PC-3 (cell line): Measurements from ENCODE around the gene METAP1D. TPM values are rescaled to one million over a fixed set of nuclear protein-coding genes. Genes with fewer than 3 reads are reported as not detected.

ENCODE experiments used
- ATAC-seq: fragments of 200-7000 bp; cut with Tn5 transposase; 2 replicates; pipeline ENCODE4 v1.9.1; 2020; ENCODE audit warnings: mild to moderate bottlenecking, moderate library complexity
- BruUV-seq: library from RNA; stranded (reverse); fragments of 400-500 nt; replicated peaks from 2 replicates; lab custom pipeline; 2021; lab: Mats Ljungman, UMichigan
- CTCF ChIA-PET: fragments of 300-600 bp; sonication (Branson Sonifier 250); formaldehyde crosslinking; loops from one replicate; lab custom pipeline; 2022; ENCODE audit warnings: antibody characterized with exemption; lab: Charles Lee
- POLR2A ChIA-PET: fragments of 300-600 bp; sonication (Branson Sonifier 250); formaldehyde crosslinking; loops from one replicate; lab custom pipeline; 2022; ENCODE audit warnings: antibody characterized with exemption; ENCODE audit not compliant: unreplicated experiment; lab: Charles Lee
- DNase-seq: peaks from one replicate; pipeline ENCODE4 v3.0.0-alpha.2; 2015
- H2AFZ ChIP-seq: fragments of 300-600 bp; sonication (generic); 2 replicates; pipeline ENCODE4 v1.6.0; 2016; ENCODE audit warnings: antibody characterized with exemption, low read length
- H3F3A ChIP-seq: fragments of 300-600 bp; sonication (generic); one replicate; pipeline ENCODE4 v1.6.0; 2017; ENCODE audit warnings: antibody characterized with exemption, low read length, control low read depth, mild to moderate bottlenecking; ENCODE audit not compliant: unreplicated experiment
- H3K27ac ChIP-seq: fragments of 300-600 bp; sonication (generic); 2 replicates; pipeline ENCODE4 v1.5.1; 2016; ENCODE audit warnings: mild to moderate bottlenecking, low read length
- H3K27me3 ChIP-seq: fragments of 300-600 bp; sonication (generic); 2 replicates; pipeline ENCODE4 v1.6.1; 2016; ENCODE audit warnings: low read length, mixed read lengths
- H3K36me3 ChIP-seq: fragments of 300-600 bp; sonication (generic); 2 replicates; pipeline ENCODE4 v1.6.1; 2016; ENCODE audit warnings: low read depth, mixed run types, low read length, mixed read lengths
- H3K4me1 ChIP-seq: fragments of 300-600 bp; sonication (generic); 2 replicates; pipeline ENCODE4 v1.5.1; 2016; ENCODE audit warnings: low read length; ENCODE audit not compliant: insufficient read depth
- H3K4me2 ChIP-seq: fragments of 300-600 bp; sonication (generic); 2 replicates; pipeline ENCODE4 v1.6.0; 2016; ENCODE audit warnings: low read length
- H3K4me3 ChIP-seq: fragments of 300-600 bp; sonication (generic); 2 replicates; pipeline ENCODE4 v1.5.1; 2016; ENCODE audit warnings: mild to moderate bottlenecking, low read length, mixed read lengths
- H3K79me2 ChIP-seq: fragments of 300-600 bp; sonication (generic); 2 replicates; pipeline ENCODE4 v1.6.1; 2017; ENCODE audit warnings: low read length, mixed read lengths
- H3K9ac ChIP-seq: fragments of 300-600 bp; sonication (generic); 2 replicates; pipeline ENCODE4 v1.6.0; 2016; ENCODE audit warnings: mild to moderate bottlenecking, low read length
- H3K9me2 ChIP-seq: fragments of 300-600 bp; sonication (generic); replicated peaks from 2 replicates; pipeline ENCODE4 v1.6.1; 2016; ENCODE audit warnings: mixed run types, low read length, mixed read lengths
- H3K9me3 ChIP-seq: fragments of 300-600 bp; sonication (generic); 2 replicates; pipeline ENCODE4 v1.6.1; 2016; ENCODE audit warnings: low read length, mixed read lengths
- H4K20me1 ChIP-seq: fragments of 300-600 bp; sonication (generic); 2 replicates; pipeline ENCODE4 v1.6.1; 2016; ENCODE audit warnings: low read length, mixed read lengths
- EZH2 ChIP-seq: fragments of 300-600 bp; sonication (generic); IDR thresholded peaks from one replicate; pipeline ENCODE4 v1.6.1; 2017; ENCODE audit warnings: antibody characterized with exemption, mild to moderate bottlenecking, low read length; ENCODE audit not compliant: unreplicated experiment
- EZH2phosphoT487 ChIP-seq: fragments of 300-600 bp; sonication (generic); IDR thresholded peaks from 2 replicates; pipeline ENCODE4 v1.6.1; 2018; ENCODE audit warnings: mild to moderate bottlenecking, antibody characterized with exemption, low read length, borderline replicate concordance
- intact Hi-C: fragments of 100-400 bp; cut with micrococcal nuclease; formaldehyde crosslinking; loops from 2 replicates; pipeline ENCODE4 v1.9.0; 2023
- total RNA-seq: library from RNA; depleted of rRNA; stranded (reverse); fragments of >200 nt; gene quantifications from 2 replicates; pipeline ENCODE4 v1.2.3, GENCODE V29; 2014
- TF ChIP-seq, protein P1 (sequence below): fragments of 300-600 bp; sonication (generic); conservative IDR thresholded peaks from 2 replicates; pipeline ENCODE4 v1.5.1; 2017; ENCODE audit warnings: antibody characterized with exemption, low read depth, mild to moderate bottlenecking, low read length

The METAP1D gene
- total RNA-seq, 1 experiment from 2014 or later, result 12.0 TPM

DNA sequence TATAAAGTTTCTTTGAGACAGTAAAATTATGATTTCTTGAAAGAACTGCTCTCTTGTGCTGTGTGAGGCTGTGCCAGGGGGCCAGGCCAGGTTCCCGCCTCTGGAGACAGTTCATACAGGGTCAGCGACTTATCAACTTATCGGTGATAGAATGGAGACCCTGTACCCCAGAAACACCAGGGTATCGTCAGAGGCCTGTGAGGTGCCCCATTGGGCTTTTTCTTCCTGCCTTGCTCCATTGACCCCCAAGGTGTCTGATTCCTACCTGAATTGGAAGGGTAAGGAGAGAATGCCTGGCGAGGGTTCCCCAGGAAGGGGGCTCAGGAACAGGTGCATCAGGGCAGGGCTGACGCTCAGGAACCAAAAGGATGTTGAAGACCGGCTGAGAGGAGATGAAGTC is 89.9 kb downstream of the METAP1D start:
- no peak overlapping the region for H3K9ac ChIP-seq
- DNase-seq (no peak), ATAC-seq (no peak)
- TF ChIP-seq EZH2 (no peak), EZH2phosphoT487 (no peak)
- TF ChIP-seq, protein P1, sequence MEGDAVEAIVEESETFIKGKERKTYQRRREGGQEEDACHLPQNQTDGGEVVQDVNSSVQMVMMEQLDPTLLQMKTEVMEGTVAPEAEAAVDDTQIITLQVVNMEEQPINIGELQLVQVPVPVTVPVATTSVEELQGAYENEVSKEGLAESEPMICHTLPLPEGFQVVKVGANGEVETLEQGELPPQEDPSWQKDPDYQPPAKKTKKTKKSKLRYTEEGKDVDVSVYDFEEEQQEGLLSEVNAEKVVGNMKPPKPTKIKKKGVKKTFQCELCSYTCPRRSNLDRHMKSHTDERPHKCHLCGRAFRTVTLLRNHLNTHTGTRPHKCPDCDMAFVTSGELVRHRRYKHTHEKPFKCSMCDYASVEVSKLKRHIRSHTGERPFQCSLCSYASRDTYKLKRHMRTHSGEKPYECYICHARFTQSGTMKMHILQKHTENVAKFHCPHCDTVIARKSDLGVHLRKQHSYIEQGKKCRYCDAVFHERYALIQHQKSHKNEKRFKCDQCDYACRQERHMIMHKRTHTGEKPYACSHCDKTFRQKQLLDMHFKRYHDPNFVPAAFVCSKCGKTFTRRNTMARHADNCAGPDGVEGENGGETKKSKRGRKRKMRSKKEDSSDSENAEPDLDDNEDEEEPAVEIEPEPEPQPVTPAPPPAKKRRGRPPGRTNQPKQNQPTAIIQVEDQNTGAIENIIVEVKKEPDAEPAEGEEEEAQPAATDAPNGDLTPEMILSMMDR, result no peak
- BruUV-seq, result no TSS peak
- H3F3A ChIP-seq, result peaks cover 3% of the 10 kb centered on the region
- no peaks in the 10 kb centered on the region for H3K9me3 ChIP-seq
- H4K20me1 ChIP-seq, result no peaks in the 10 kb centered on the region
- H3K4me3 ChIP-seq, result no peak overlapping the region
- no peaks in the 10 kb centered on the region for H3K9me2 ChIP-seq
- H3K79me2 ChIP-seq, result peaks cover 26% of the 10 kb centered on the region
- intact Hi-C loops, result no loop called here
- H2AFZ ChIP-seq, result no peak overlapping the region
- H3K4me2 ChIP-seq, result no peak overlapping the region
- CTCF ChIA-PET, result no interaction called here
- no peaks in the 10 kb centered on the region for H3K27me3 ChIP-seq
- no peaks in the 10 kb centered on the region for H3K36me3 ChIP-seq
- H3K27ac ChIP-seq, result no peak overlapping the region
- POLR2A ChIA-PET, result no interaction called here
- H3K4me1 ChIP-seq, result peaks cover 14% of the 10 kb centered on the region; the same call in 1 of the 2 replicates

DNA sequence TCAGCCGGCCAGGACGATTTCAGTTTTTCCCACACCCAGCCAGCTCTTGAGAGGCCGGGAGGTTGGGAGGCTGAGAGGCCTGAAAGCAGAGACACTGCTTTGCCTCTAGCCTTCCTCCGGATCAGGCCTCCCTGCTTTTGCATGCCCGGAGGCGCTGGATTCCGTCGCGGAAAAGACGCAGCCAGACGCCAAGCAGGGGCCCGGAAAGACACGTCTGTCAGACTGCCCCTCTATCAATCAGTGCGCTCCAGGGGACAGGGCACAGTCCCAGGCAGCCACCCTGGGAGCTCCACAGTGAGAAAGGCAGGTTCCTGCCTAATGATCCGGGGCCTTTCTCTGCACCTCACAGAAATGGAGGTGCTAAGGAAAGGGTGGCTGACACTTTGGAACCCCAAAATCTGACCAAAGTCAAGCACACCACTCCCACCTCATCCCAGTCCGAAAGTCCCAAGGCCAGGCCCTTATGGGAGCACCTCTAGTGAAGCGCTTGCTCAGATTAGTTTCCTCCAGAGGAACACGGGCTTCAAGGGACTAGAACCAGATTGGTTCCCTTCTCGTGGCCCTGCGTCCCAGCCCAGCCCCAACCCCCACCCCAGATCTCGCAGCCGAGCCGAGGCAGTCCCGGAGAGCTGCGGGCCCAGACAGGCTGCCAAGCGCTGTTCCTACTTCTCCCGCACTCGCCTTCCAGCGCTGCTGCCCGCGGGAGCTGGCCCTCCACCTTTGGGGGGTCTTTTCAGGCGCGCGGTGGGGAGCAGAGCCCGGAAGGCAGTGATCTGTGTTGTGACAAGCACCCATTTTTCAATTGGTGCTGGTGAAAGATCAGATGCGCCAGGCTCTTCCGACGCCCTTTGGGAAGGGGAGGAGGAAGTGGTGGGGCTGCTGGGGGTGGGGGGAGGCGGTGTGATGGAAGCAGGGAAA is 90.5 kb downstream of the METAP1D start:
- ATAC-seq (no peak), DNase-seq (no peak)
- H3K27ac ChIP-seq, result no peak overlapping the region
- no peak overlapping the region for H3K4me3 ChIP-seq
- no peaks in the 10 kb centered on the region for H3K9me2 ChIP-seq
- no peak overlapping the region for H2AFZ ChIP-seq
- no peaks in the 10 kb centered on the region for H3K36me3 ChIP-seq
- no peaks in the 10 kb centered on the region for H3K27me3 ChIP-seq
- H3K4me2 ChIP-seq, result no peak overlapping the region
- peaks cover 14% of the 10 kb centered on the region; the same call in 1 of the 2 replicates for H3K4me1 ChIP-seq
- POLR2A ChIA-PET, result no interaction called here
- H3F3A ChIP-seq, result peaks cover 3% of the 10 kb centered on the region
- BruUV-seq, result no TSS peak
- peaks cover 26% of the 10 kb centered on the region for H3K79me2 ChIP-seq
- no peak overlapping the region for H3K9ac ChIP-seq
- CTCF ChIA-PET, result interaction anchor here (0.6 kb wide), 1 partner anchor 327 kb away, joined by 3 read pairs; no protein-coding TSS in a partner anchor
- no peaks in the 10 kb centered on the region for H4K20me1 ChIP-seq
- TF ChIP-seq EZH2phosphoT487, result no peak
- TF ChIP-seq, protein P1, result no peak
- TF ChIP-seq EZH2, result no peak
- intact Hi-C loops, result no loop called here
- no peaks in the 10 kb centered on the region for H3K9me3 ChIP-seq
